OCI-LY3 (cell line): ENCODE measurements around the gene SETBP1.

ENCODE experiments used
- H2AFZ ChIP-seq: fragments of 200-600, 300-600 bp; shearing (Covaris generic); 2 replicates; pipeline ENCODE4 v1.6.0; 2014; ENCODE audit warnings: antibody characterized with exemption, low read depth, low read length
- H3K27ac ChIP-seq: fragments of 200-600, 300-600 bp; sonication (generic); 2 replicates; pipeline ENCODE4 v1.5.1; 2014; ENCODE audit warnings: mild to moderate bottlenecking, low read length, moderate library complexity, mixed read lengths
- H3K27me3 ChIP-seq: fragments of 200-600, 300-600 bp; sonication (generic); 2 replicates; pipeline ENCODE4 v1.6.1; 2014; ENCODE audit warnings: low read depth, low read length, mixed read lengths
- H3K36me3 ChIP-seq: fragments of 200-600, 300-600 bp; sonication (generic); replicated peaks from 2 replicates; pipeline ENCODE3; 2014; ENCODE audit warnings: low read depth, low read length, mixed read lengths
- H3K4me1 ChIP-seq: fragments of 300-600, 200-600 bp; sonication (generic); 2 replicates; pipeline ENCODE4 v1.6.1; 2014; ENCODE audit warnings: low read length, mixed read lengths
- H3K4me2 ChIP-seq: fragments of 200-600, 300-600 bp; sonication (generic); 2 replicates; pipeline ENCODE4 v1.6.1; 2014; ENCODE audit warnings: low read length, mixed read lengths
- H3K4me3 ChIP-seq: fragments of 300-600, 200-600 bp; sonication (generic); 2 replicates; pipeline ENCODE4 v1.5.1; 2014; ENCODE audit warnings: antibody characterized with exemption, mild to moderate bottlenecking, low read length, moderate library complexity
- H3K79me2 ChIP-seq: fragments of 300-600, 200-600 bp; shearing (Covaris generic); 2 replicates; pipeline ENCODE4 v1.6.1; 2014; ENCODE audit warnings: mild to moderate bottlenecking, low read length, mixed read lengths
- H3K9ac ChIP-seq: fragments of 300-600, 200-600 bp; shearing (Covaris generic); 2 replicates; pipeline ENCODE4 v1.6.0; 2014; ENCODE audit warnings: mild to moderate bottlenecking, low read length, moderate library complexity
- H3K9me3 ChIP-seq: fragments of 200-600, 300-600 bp; shearing (Covaris generic); 2 replicates; pipeline ENCODE4 v1.6.1; 2014; ENCODE audit warnings: low read length, mixed read lengths; ENCODE audit not compliant: insufficient read depth
- H4K20me1 ChIP-seq: fragments of 200-600, 300-600 bp; sonication (generic); 2 replicates; pipeline ENCODE4 v1.6.1; 2016; ENCODE audit warnings: low read length, mixed read lengths; ENCODE audit not compliant: insufficient read depth
- EZH2phosphoT487 ChIP-seq: fragments of 200-600 bp; shearing (Covaris generic); IDR thresholded peaks from 2 replicates; pipeline ENCODE4 v1.6.1; 2018; ENCODE audit warnings: antibody characterized with exemption, mixed run types, low read depth
- TF ChIP-seq, protein P1 (sequence below): fragments of 200-600, 300-600 bp; sonication (generic); IDR thresholded peaks from 2 replicates; pipeline ENCODE4 v1.5.1; 2014; ENCODE audit warnings: antibody characterized with exemption, low read length, low read depth

Gene SETBP1

DNA sequence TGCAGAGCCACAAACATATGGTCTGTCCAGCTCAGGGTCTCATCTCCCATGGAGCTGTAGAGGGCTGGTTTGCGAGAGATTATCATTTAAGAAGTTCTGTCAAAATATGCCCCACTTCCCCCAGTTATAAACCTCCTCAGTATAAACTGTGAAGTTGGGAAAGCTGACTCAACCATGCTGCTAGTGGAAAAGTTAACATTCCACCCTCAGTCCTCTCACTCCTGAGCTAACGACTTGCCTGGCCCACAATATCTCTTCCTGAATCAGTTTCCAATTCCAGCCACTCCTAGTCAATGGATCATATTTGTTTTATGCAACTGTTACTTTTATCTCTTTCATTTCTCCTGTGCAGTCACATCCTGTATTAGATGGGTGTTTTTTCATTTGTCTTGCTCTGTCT is 326.2 kb downstream of the SETBP1 start:
- Histone ChIP-seq H3K4me2 (no peak overlapping the region), H3K4me1 (no peaks in the 10 kb centered on the region), H3K79me2 (no peaks in the 10 kb centered on the region), H3K27me3 (no peaks in the 10 kb centered on the region), H2AFZ (no peak overlapping the region), H3K9me3 (no peaks in the 10 kb centered on the region), H3K9ac (no peak overlapping the region), H3K4me3 (no peak overlapping the region), H3K36me3 (no peaks in the 10 kb centered on the region), H3K27ac (no peak overlapping the region), H4K20me1 (no peaks in the 10 kb centered on the region)
- TF ChIP-seq, protein P1, sequence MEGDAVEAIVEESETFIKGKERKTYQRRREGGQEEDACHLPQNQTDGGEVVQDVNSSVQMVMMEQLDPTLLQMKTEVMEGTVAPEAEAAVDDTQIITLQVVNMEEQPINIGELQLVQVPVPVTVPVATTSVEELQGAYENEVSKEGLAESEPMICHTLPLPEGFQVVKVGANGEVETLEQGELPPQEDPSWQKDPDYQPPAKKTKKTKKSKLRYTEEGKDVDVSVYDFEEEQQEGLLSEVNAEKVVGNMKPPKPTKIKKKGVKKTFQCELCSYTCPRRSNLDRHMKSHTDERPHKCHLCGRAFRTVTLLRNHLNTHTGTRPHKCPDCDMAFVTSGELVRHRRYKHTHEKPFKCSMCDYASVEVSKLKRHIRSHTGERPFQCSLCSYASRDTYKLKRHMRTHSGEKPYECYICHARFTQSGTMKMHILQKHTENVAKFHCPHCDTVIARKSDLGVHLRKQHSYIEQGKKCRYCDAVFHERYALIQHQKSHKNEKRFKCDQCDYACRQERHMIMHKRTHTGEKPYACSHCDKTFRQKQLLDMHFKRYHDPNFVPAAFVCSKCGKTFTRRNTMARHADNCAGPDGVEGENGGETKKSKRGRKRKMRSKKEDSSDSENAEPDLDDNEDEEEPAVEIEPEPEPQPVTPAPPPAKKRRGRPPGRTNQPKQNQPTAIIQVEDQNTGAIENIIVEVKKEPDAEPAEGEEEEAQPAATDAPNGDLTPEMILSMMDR, result no peak
- TF ChIP-seq EZH2phosphoT487, result no peak

DNA sequence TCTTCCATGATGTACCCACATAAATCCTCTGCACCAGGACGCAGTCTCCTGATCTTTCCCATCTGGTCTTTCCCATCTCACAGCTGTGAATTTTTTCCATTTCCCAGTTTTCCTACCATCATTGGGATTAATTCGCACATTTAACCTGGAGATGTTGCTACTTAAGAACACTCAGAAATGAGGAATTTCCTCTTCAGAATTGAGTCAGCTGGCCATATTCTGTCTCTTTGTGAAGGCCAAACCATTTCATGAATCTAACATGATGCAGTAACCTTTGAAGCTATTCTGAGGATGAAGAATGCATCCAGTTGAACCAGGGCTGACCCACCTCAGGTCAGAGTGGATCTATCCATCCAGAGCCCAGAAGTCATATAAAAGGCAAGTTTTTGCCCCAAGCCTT is 326.8 kb downstream of the SETBP1 start:
- H4K20me1 ChIP-seq, result no peaks in the 10 kb centered on the region
- H3K4me3 ChIP-seq, result no peak overlapping the region
- H3K36me3 ChIP-seq, result no peaks in the 10 kb centered on the region
- H3K27me3 ChIP-seq, result no peaks in the 10 kb centered on the region
- H3K9ac ChIP-seq, result no peak overlapping the region
- H3K27ac ChIP-seq, result no peak overlapping the region
- no peaks in the 10 kb centered on the region for H3K79me2 ChIP-seq
- no peak overlapping the region for H3K4me2 ChIP-seq
- TF ChIP-seq EZH2phosphoT487, result no peak
- TF ChIP-seq, protein P1, result no peak
- no peaks in the 10 kb centered on the region for H3K4me1 ChIP-seq
- no peaks in the 10 kb centered on the region for H3K9me3 ChIP-seq
- H2AFZ ChIP-seq, result no peak overlapping the region

- H3K36me3 ChIP-seq, result no peaks in the 10 kb centered on the region
- H4K20me1 ChIP-seq, result no peaks in the 10 kb centered on the region
- H3K79me2 ChIP-seq, result no peaks in the 10 kb centered on the region
- no peak overlapping the region for H3K9ac ChIP-seq
- no peaks in the 10 kb centered on the region for H3K27me3 ChIP-seq
- TF ChIP-seq, protein P1, result no peak
- no peaks in the 10 kb centered on the region for H3K4me1 ChIP-seq
- H3K27ac ChIP-seq, result no peak overlapping the region
- no peak overlapping the region for H2AFZ ChIP-seq
- H3K4me2 ChIP-seq, result no peak overlapping the region
- no peak overlapping the region for H3K4me3 ChIP-seq
- H3K9me3 ChIP-seq, result no peaks in the 10 kb centered on the region
These were observed 328.2 kb downstream of the SETBP1 start for GRCh38 chr18:45008694-45009413.

GRCh38 chr18:45009756-45010155 is 329.1 kb downstream of the SETBP1 start:
- H3K4me1 ChIP-seq, result no peaks in the 10 kb centered on the region
- no peak overlapping the region for H3K27ac ChIP-seq
- H3K4me3 ChIP-seq, result no peak overlapping the region
- no peak overlapping the region for H2AFZ ChIP-seq
- no peak for TF ChIP-seq EZH2phosphoT487
- TF ChIP-seq, protein P1, result no peak
- H3K9me3 ChIP-seq, result no peaks in the 10 kb centered on the region
- no peaks in the 10 kb centered on the region for H3K27me3 ChIP-seq
- no peaks in the 10 kb centered on the region for H4K20me1 ChIP-seq
- H3K36me3 ChIP-seq, result no peaks in the 10 kb centered on the region
- H3K79me2 ChIP-seq, result no peaks in the 10 kb centered on the region
- H3K9ac ChIP-seq, result no peak overlapping the region
- H3K4me2 ChIP-seq, result no peak overlapping the region
